Hepatocyte (in vitro differentiated cells): ENCODE results near the gene AQP10. TPM values are rescaled to one million over a fixed set of nuclear protein-coding genes. Genes with fewer than 3 reads are reported as not detected.
"Not testable (repeated sequence)": the region's sequence is repeated elsewhere in the genome, so short reads cannot be mapped to it uniquely, and the experiment has no call there.

ENCODE experiments used
- DNase-seq: peaks from one replicate; pipeline ENCODE4 v3.0.0-alpha.2; 2016; ENCODE audit warnings: low spot score
- H2AFZ ChIP-seq: fragments of 200-600 bp; sonication (generic); 2 replicates; pipeline ENCODE4 v1.6.0; 2016; ENCODE audit warnings: antibody characterized with exemption, mild to moderate bottlenecking
- H3K27ac ChIP-seq: fragments of 200-600 bp; sonication (generic); 2 replicates; pipeline ENCODE4 v1.5.1; 2016; ENCODE audit warnings: mild to moderate bottlenecking
- H3K27me3 ChIP-seq: fragments of 200-600 bp; sonication (generic); 2 replicates; pipeline ENCODE4 v1.6.1; 2016
- H3K36me3 ChIP-seq: fragments of 200-600 bp; sonication (generic); replicated peaks from 2 replicates; pipeline ENCODE4 v1.5.1; 2016; ENCODE audit warnings: low read depth; ENCODE audit not compliant: insufficient read depth
- H3K4me1 ChIP-seq: fragments of 200-600 bp; sonication (generic); 2 replicates; pipeline ENCODE4 v1.5.1; 2016; ENCODE audit warnings: mild to moderate bottlenecking, moderate library complexity; ENCODE audit not compliant: insufficient read depth
- H3K4me2 ChIP-seq: fragments of 200-600 bp; sonication (generic); 2 replicates; pipeline ENCODE4 v1.6.0; 2016
- H3K4me3 ChIP-seq: fragments of 200-600 bp; sonication (generic); 2 replicates; pipeline ENCODE4 v1.5.1; 2016; ENCODE audit warnings: mild to moderate bottlenecking
- H3K79me2 ChIP-seq: fragments of 200-600 bp; sonication (generic); 2 replicates; pipeline ENCODE4 v1.6.0; 2017; ENCODE audit warnings: mild to moderate bottlenecking
- H3K9me2 ChIP-seq: fragments of 200-600 bp; sonication (generic); replicated peaks from 2 replicates; pipeline ENCODE4 v1.6.0; 2017; ENCODE audit warnings: mild to moderate bottlenecking; ENCODE audit not compliant: insufficient read depth
- H3K9me3 ChIP-seq: fragments of 200-600 bp; sonication (generic); 2 replicates; pipeline ENCODE4 v1.5.1; 2016; ENCODE audit warnings: low read depth, mild to moderate bottlenecking
- H4K20me1 ChIP-seq: fragments of 200-600 bp; sonication (generic); 2 replicates; pipeline ENCODE4 v1.6.0; 2016; ENCODE audit warnings: mild to moderate bottlenecking; ENCODE audit not compliant: insufficient read depth, poor library complexity, severe bottlenecking
- CTCF ChIP-seq: fragments of 200-600 bp; sonication (generic); IDR thresholded peaks from 2 replicates; pipeline ENCODE4 v1.5.1; 2016; ENCODE audit warnings: antibody characterized with exemption, mild to moderate bottlenecking; ENCODE audit not compliant: poor library complexity
- EZH2 ChIP-seq: fragments of 200-600 bp; sonication (generic); IDR thresholded peaks from 2 replicates; pipeline ENCODE4 v1.6.1; 2016; ENCODE audit warnings: antibody characterized with exemption, mild to moderate bottlenecking, borderline replicate concordance
- EZH2phosphoT487 ChIP-seq: fragments of 200-600 bp; sonication (generic); IDR thresholded peaks from one replicate; pipeline ENCODE4 v1.6.1; 2018; ENCODE audit warnings: antibody characterized with exemption, mild to moderate bottlenecking, low read depth, moderate library complexity; ENCODE audit not compliant: unreplicated experiment, severe bottlenecking
- WGBS: methylation state at CpG from one replicate; pipeline ENCODE4 v1.1.6; 2016; ENCODE audit warnings: low lambda C conversion rate; ENCODE audit errors: missing lambda C conversion rate; 5-methylcytosine and 5-hydroxymethylcytosine counted together
- polyA plus RNA-seq: library from polyadenylated mRNA; unstranded; fragments of >200 nt; fragmentation: Nextera tagmentation; extraction: Ambion mirVana; gene quantifications from 2 replicates; pipeline ENCODE4 v1.2.1, GENCODE V29; 2016
- total RNA-seq: library from RNA; depleted of rRNA; stranded (reverse); fragments of >200 nt; gene quantifications from 2 replicates; pipeline ENCODE4 v1.2.3, GENCODE V29; 2014

AQP10 gene
- total and polyA plus RNA-seq, 2 experiments from 2014 or later, result 2.0 to 3.0 TPM

GRCh38 chr1:154353966-154354365 lies 33.1 kb downstream of the AQP10 start:
- no peak overlapping the region for H3K27ac ChIP-seq
- DNase-seq, result no peak
- H3K79me2 ChIP-seq, result no peaks in the 10 kb centered on the region
- no peaks in the 10 kb centered on the region for H4K20me1 ChIP-seq
- TF ChIP-seq EZH2 (no peak), CTCF (no peak), EZH2phosphoT487 (no peak)
- no peak overlapping the region for H3K4me2 ChIP-seq
- H3K27me3 ChIP-seq, result no peaks in the 10 kb centered on the region
- no peak overlapping the region for H2AFZ ChIP-seq
- 94% methylated on average over 5 of the region's 5 CpGs for WGBS
- no peaks in the 10 kb centered on the region for H3K9me3 ChIP-seq
- peaks cover 15% of the 10 kb centered on the region for H3K4me1 ChIP-seq
- H3K9me2 ChIP-seq, result no peaks in the 10 kb centered on the region
- H3K4me3 ChIP-seq, result no peak overlapping the region
- H3K36me3 ChIP-seq, result no peaks in the 10 kb centered on the region

GRCh38 chr1:154358519-154358918 lies 37.6 kb downstream of the AQP10 start:
- no peak for DNase-seq
- 91% methylated on average over 8 of the region's 8 CpGs for WGBS

GRCh38 chr1:154360288-154360687 lies 39.4 kb downstream of the AQP10 start:
- no peaks in the 10 kb centered on the region for H3K27me3 ChIP-seq
- no peaks in the 10 kb centered on the region for H3K9me3 ChIP-seq
- no peak overlapping the region for H3K4me2 ChIP-seq
- no peaks in the 10 kb centered on the region for H3K4me1 ChIP-seq
- no peak overlapping the region for H3K27ac ChIP-seq
- TF ChIP-seq EZH2phosphoT487 (no peak), EZH2 (no peak), CTCF (no peak)
- H4K20me1 ChIP-seq, result no peaks in the 10 kb centered on the region
- no peak overlapping the region for H2AFZ ChIP-seq
- H3K79me2 ChIP-seq, result no peaks in the 10 kb centered on the region
- no peak for DNase-seq
- no peak overlapping the region for H3K4me3 ChIP-seq
- H3K9me2 ChIP-seq, result no peaks in the 10 kb centered on the region
- no peaks in the 10 kb centered on the region for H3K36me3 ChIP-seq

More at GRCh38 chr1:154358519-154358918, 37.6 kb downstream of the AQP10 start:
- Histone ChIP-seq H3K4me3 (no peak overlapping the region), H3K79me2 (no peaks in the 10 kb centered on the region), H3K9me3 (no peaks in the 10 kb centered on the region), H3K27ac (no peak overlapping the region), H4K20me1 (no peaks in the 10 kb centered on the region), H3K4me1 (no peaks in the 10 kb centered on the region), H2AFZ (no peak overlapping the region), H3K9me2 (no peaks in the 10 kb centered on the region), H3K4me2 (no peak overlapping the region), H3K27me3 (no peaks in the 10 kb centered on the region), H3K36me3 (no peaks in the 10 kb centered on the region)
- TF ChIP-seq CTCF (no peak), EZH2 (no peak), EZH2phosphoT487 (no peak)

GRCh38 chr1:154360881-154361280 lies 40.0 kb downstream of the AQP10 start:
- not testable (repeated sequence) for H3K27ac ChIP-seq, H2AFZ ChIP-seq, H3K4me3 ChIP-seq, H3K79me2 ChIP-seq, H3K4me1 ChIP-seq, H3K9me3 ChIP-seq, DNase-seq, H3K27me3 ChIP-seq, H4K20me1 ChIP-seq, H3K36me3 ChIP-seq, H3K4me2 ChIP-seq, H3K9me2 ChIP-seq
- 99% methylated on average over 5 of the region's 5 CpGs for WGBS
